OCI-LY7 (cell line): ENCODE results near the gene OLA1. TPM values are rescaled to one million over a fixed set of nuclear protein-coding genes. Genes with fewer than 3 reads are reported as not detected.

Experiments
- BruUV-seq: library from RNA; stranded (reverse); fragments of 400-500 nt; replicated peaks from 2 replicates; lab custom pipeline; 2021; lab: Mats Ljungman, UMichigan
- CTCF ChIA-PET: fragments of 300-600 bp; sonication (Branson Sonifier 250); formaldehyde crosslinking; loops from one replicate; lab custom pipeline; 2022; ENCODE audit warnings: antibody characterized with exemption; ENCODE audit not compliant: unreplicated experiment; lab: Charles Lee
- POLR2A ChIA-PET: fragments of 300-600 bp; sonication (Branson Sonifier 250); formaldehyde crosslinking; loops from one replicate; lab custom pipeline; 2022; ENCODE audit warnings: antibody characterized with exemption; lab: Charles Lee
- DNase-seq: peaks from one replicate; pipeline ENCODE4 v3.0.0-alpha.2; 2015; ENCODE audit warnings: low spot score
- H2AFZ ChIP-seq: fragments of 200-600 bp; sonication (generic), shearing (Covaris generic); 2 replicates; pipeline ENCODE4 v1.6.1; 2014; ENCODE audit warnings: mild to moderate bottlenecking, antibody characterized with exemption, low read length, moderate library complexity
- H3K27ac ChIP-seq: fragments of 200-600 bp; sonication (generic); 2 replicates; pipeline ENCODE4 v1.5.1; 2014; ENCODE audit warnings: mixed run types, low read depth, mild to moderate bottlenecking, moderate library complexity, low read length, inconsistent platforms; ENCODE audit not compliant: poor library complexity, severe bottlenecking
- H3K36me3 ChIP-seq: fragments of 200-600 bp; sonication (generic); 2 replicates; pipeline ENCODE4 v1.6.1; 2014; ENCODE audit warnings: mild to moderate bottlenecking, antibody characterized with exemption, low read length, moderate library complexity, mixed read lengths; ENCODE audit not compliant: insufficient read depth
- H3K4me1 ChIP-seq: fragments of 200-600 bp; sonication (generic); 2 replicates; pipeline ENCODE4 v1.5.1; 2014; ENCODE audit warnings: mild to moderate bottlenecking, low read length; ENCODE audit not compliant: insufficient read depth, poor library complexity, severe bottlenecking
- H3K4me2 ChIP-seq: fragments of 200-600 bp; sonication (generic); 2 replicates; pipeline ENCODE4 v1.6.1; 2014; ENCODE audit warnings: mild to moderate bottlenecking, low read length
- H3K4me3 ChIP-seq: fragments of 200-600 bp; sonication (generic); 2 replicates; pipeline ENCODE4 v1.5.1; 2014; ENCODE audit warnings: mild to moderate bottlenecking, low read depth, low read length; ENCODE audit not compliant: poor library complexity, severe bottlenecking
- H3K79me2 ChIP-seq: fragments of 200-600 bp; sonication (generic); 2 replicates; pipeline ENCODE4 v1.6.1; 2016; ENCODE audit warnings: low read depth, mild to moderate bottlenecking, low read length, moderate library complexity, mixed read lengths; ENCODE audit not compliant: insufficient read depth
- H3K9me2 ChIP-seq: fragments of 200-600 bp; sonication (generic); 2 replicates; pipeline ENCODE4 v1.6.1; 2016; ENCODE audit warnings: mild to moderate bottlenecking, low read length, mixed read lengths; ENCODE audit not compliant: insufficient read depth
- H3K9me3 ChIP-seq: fragments of 200-600 bp; sonication (generic); 2 replicates; pipeline ENCODE4 v1.6.1; 2014; ENCODE audit warnings: mild to moderate bottlenecking, mixed run types, low read length, mixed read lengths
- H4K20me1 ChIP-seq: fragments of 200-600 bp; sonication (generic); 2 replicates; pipeline ENCODE4 v1.6.1; 2014; ENCODE audit warnings: mild to moderate bottlenecking, antibody characterized with exemption, low read length, moderate library complexity, mixed read lengths; ENCODE audit not compliant: insufficient read depth
- EZH2phosphoT487 ChIP-seq: fragments of 200-600 bp; sonication (generic); IDR thresholded peaks from 2 replicates; pipeline ENCODE4 v1.6.1; 2018; ENCODE audit warnings: low read depth, borderline replicate concordance, mild to moderate bottlenecking, mixed run types, antibody characterized with exemption, low read length, moderate library complexity, mixed read lengths
- intact Hi-C: fragments of 100-400 bp; cut with micrococcal nuclease; formaldehyde crosslinking; loops from one replicate; pipeline ENCODE4 v1.10.0; 2022; ENCODE audit not compliant: unreplicated experiment
- total RNA-seq, 2 experiments: library from RNA; depleted of rRNA in 1 of 2; stranded (reverse); fragments of >200 nt in 1 of 2; shearing (Covaris generic) in 1 of 2; gene quantifications; 2 replicates each; pipeline ENCODE4 v1.2.3, GENCODE V29; 2014 to 2022
- TF ChIP-seq, protein P1 (sequence below): fragments of 200-600 bp; sonication (generic); conservative IDR thresholded peaks from 2 replicates; pipeline ENCODE4 v1.5.1; 2014; ENCODE audit warnings: mild to moderate bottlenecking, antibody characterized with exemption, low read length, moderate library complexity, mixed read lengths

Gene OLA1
- total RNA-seq, 2 experiments from 2014 or later, result 66.0 to 116 TPM

DNA sequence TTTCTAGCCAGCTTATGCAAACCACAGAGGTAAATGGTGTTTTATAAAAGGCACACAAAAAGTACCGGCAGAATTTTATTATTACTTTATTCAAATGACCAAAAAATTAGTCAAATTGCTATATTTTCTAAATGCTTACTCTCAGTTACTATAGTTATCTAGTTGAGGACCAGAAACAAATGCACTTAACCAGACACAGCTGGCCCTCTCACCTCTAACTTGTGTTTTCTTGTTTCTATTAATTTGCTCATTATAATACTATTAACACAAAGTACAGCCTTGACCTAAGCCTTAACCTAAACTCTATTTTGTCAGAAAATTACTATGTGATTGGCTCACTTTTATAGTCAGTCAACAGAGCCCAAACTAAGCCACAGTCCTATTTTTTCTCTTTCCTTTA, 26.2 kb downstream of the OLA1 start:
- H2AFZ ChIP-seq, result no peak overlapping the region
- POLR2A ChIA-PET, result interaction anchor here (0.5 kb wide), 1 partner anchor 887 kb away, joined by 4 read pairs; no protein-coding TSS in a partner anchor
- CTCF ChIA-PET, result no interaction called here
- no peak for DNase-seq
- 0 out of 2 replicates have a peak, but pooled peaks cover 1% of the 10 kb centered on the region for H3K79me2 ChIP-seq
- H3K36me3 ChIP-seq, result peaks cover 78% of the 10 kb centered on the region
- H3K4me2 ChIP-seq, result no peak overlapping the region
- H3K4me1 ChIP-seq, result no peaks in the 10 kb centered on the region
- no peak overlapping the region for H3K4me3 ChIP-seq
- no peak overlapping the region for H3K27ac ChIP-seq
- TF ChIP-seq EZH2phosphoT487, result no peak
- intact Hi-C loops, result no loop called here
- BruUV-seq, result no TSS peak
- H3K9me2 ChIP-seq, result no peaks in the 10 kb centered on the region
- H4K20me1 ChIP-seq, result no peaks in the 10 kb centered on the region
- H3K9me3 ChIP-seq, result no peaks in the 10 kb centered on the region

DNA sequence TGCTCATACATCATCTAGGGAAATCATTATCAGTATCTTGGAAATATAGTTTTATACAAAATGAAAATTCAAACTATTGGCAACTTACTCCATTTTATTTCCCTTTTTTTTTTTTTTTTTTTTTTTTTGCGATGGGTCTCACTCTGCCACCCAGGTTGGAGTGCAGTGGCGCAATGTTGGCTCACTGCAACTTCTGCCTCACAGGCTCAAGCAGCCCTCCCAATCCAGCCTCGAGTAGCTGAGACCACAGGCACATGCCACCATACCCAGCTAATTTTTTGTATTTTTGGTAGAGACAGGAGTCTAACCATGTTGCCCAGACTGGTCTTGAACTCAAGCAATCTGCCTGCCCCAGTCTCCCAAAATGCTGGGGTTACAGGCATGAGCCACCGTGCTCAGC, 29.0 kb downstream of the OLA1 start:
- no peak overlapping the region for H2AFZ ChIP-seq
- no peaks in the 10 kb centered on the region for H3K9me2 ChIP-seq
- no peak overlapping the region for H3K4me3 ChIP-seq
- H3K36me3 ChIP-seq, result peaks cover 60% of the 10 kb centered on the region
- no peak for DNase-seq
- H3K4me1 ChIP-seq, result no peaks in the 10 kb centered on the region
- H4K20me1 ChIP-seq, result no peaks in the 10 kb centered on the region
- intact Hi-C loops, result no loop called here
- no peak overlapping the region for H3K27ac ChIP-seq
- H3K9me3 ChIP-seq, result no peaks in the 10 kb centered on the region
- ChIA-PET POLR2A (interaction anchor here (0.6 to 1.1 kb wide), 4 partner anchors 10 to 78 kb away, joined by 3 to 7 read pairs (median 3); no protein-coding TSS in a partner anchor), CTCF (no interaction called here)
- no peak overlapping the region for H3K4me2 ChIP-seq
- TF ChIP-seq, protein P1, sequence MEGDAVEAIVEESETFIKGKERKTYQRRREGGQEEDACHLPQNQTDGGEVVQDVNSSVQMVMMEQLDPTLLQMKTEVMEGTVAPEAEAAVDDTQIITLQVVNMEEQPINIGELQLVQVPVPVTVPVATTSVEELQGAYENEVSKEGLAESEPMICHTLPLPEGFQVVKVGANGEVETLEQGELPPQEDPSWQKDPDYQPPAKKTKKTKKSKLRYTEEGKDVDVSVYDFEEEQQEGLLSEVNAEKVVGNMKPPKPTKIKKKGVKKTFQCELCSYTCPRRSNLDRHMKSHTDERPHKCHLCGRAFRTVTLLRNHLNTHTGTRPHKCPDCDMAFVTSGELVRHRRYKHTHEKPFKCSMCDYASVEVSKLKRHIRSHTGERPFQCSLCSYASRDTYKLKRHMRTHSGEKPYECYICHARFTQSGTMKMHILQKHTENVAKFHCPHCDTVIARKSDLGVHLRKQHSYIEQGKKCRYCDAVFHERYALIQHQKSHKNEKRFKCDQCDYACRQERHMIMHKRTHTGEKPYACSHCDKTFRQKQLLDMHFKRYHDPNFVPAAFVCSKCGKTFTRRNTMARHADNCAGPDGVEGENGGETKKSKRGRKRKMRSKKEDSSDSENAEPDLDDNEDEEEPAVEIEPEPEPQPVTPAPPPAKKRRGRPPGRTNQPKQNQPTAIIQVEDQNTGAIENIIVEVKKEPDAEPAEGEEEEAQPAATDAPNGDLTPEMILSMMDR, result no peak
- TF ChIP-seq EZH2phosphoT487, result no peak
- H3K79me2 ChIP-seq, result no peaks in the 10 kb centered on the region
- BruUV-seq, result no TSS peak

DNA sequence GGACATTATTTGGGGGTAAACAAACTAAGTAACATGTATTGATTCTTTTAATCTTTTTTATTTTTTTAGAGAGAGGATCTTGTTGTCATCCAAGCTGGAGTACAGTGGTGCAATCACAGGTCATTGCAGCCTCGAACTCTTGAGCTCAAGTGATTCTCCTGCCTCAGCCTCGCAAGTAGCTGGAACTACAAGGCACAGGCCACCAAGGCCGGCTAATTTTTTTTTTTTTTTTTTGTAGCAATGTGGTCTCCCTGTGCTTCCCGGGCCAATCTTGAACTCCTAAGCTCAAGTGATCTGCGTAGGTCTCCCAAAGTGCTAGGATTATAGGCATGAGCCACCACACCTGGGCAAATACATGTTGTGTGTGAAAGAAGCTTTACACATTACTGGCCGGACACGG, 29.6 kb downstream of the OLA1 start:
- intact Hi-C loops, result no loop called here
- no peaks in the 10 kb centered on the region for H3K79me2 ChIP-seq
- no peaks in the 10 kb centered on the region for H3K9me3 ChIP-seq
- no peak overlapping the region for H3K27ac ChIP-seq
- H3K4me3 ChIP-seq, result no peak overlapping the region
- no peak for TF ChIP-seq EZH2phosphoT487
- TF ChIP-seq, protein P1, result no peak
- H3K4me1 ChIP-seq, result no peaks in the 10 kb centered on the region
- no peaks in the 10 kb centered on the region for H3K9me2 ChIP-seq
- no peak overlapping the region for H3K4me2 ChIP-seq
- H2AFZ ChIP-seq, result no peak overlapping the region
- H4K20me1 ChIP-seq, result no peaks in the 10 kb centered on the region
- BruUV-seq, result no TSS peak
- DNase-seq, result no peak
- ChIA-PET CTCF (no interaction called here), POLR2A (interaction anchor here (0.6 to 1.1 kb wide), 6 partner anchors 10 to 129 kb away, joined by 3 to 7 read pairs (median 4); no protein-coding TSS in a partner anchor)
- H3K36me3 ChIP-seq, result peaks cover 55% of the 10 kb centered on the region
